Panc1 (cell line): ENCODE data around the gene MTLN. TPM values are rescaled to one million over a fixed set of nuclear protein-coding genes. Genes with fewer than 3 reads are reported as not detected.
"Not testable (repeated sequence)": the region's sequence is repeated elsewhere in the genome, so short reads cannot be mapped to it uniquely, and the experiment has no call there.

Experiments
- ATAC-seq: fragments of 200-7000 bp; cut with Tn5 transposase; 2 replicates; pipeline ENCODE4 v1.9.1; 2020; ENCODE audit warnings: mild to moderate bottlenecking, moderate library complexity
- BruUV-seq: library from RNA; stranded (reverse); fragments of 400-500 nt; replicated peaks from 2 replicates; lab custom pipeline; 2021; lab: Mats Ljungman, UMichigan
- CTCF ChIA-PET: fragments of 300-600 bp; sonication (Branson Sonifier 250); formaldehyde crosslinking; loops from one replicate; lab custom pipeline; 2022; ENCODE audit warnings: antibody characterized with exemption; lab: Charles Lee
- POLR2A ChIA-PET: fragments of 300-600 bp; sonication (Branson Sonifier 250); formaldehyde crosslinking; loops from one replicate; lab custom pipeline; 2022; ENCODE audit warnings: antibody characterized with exemption; lab: Charles Lee
- DNase-seq: peaks from one replicate; pipeline ENCODE4 v3.0.0-alpha.2; 2010; ENCODE audit warnings: low read depth, low spot score
- H3K27ac ChIP-seq: 2 replicates; pipeline ENCODE4 v1.5.1; 2011; ENCODE audit warnings: mild to moderate bottlenecking, low read length, inconsistent platforms
- H3K27me3 ChIP-seq: fragments of 200-500 bp; sonication (Bioruptor generic); 2 replicates; pipeline ENCODE4 v1.6.0; 2014; ENCODE audit warnings: low read length, inconsistent platforms; ENCODE audit not compliant: control insufficient read depth, insufficient read depth
- H3K36me3 ChIP-seq: fragments of 200-500 bp; sonication (Bioruptor generic); 2 replicates; pipeline ENCODE4 v1.5.1; 2014; ENCODE audit warnings: inconsistent platforms, mild to moderate bottlenecking, low read length, moderate library complexity; ENCODE audit not compliant: control insufficient read depth, insufficient read depth
- H3K4me1 ChIP-seq: 2 replicates; pipeline ENCODE4 v1.5.1; 2011; ENCODE audit warnings: inconsistent platforms, mild to moderate bottlenecking, low read length, moderate library complexity; ENCODE audit not compliant: control insufficient read depth, insufficient read depth
- H3K4me3 ChIP-seq, 2 experiments: 2 replicates each; pipeline ENCODE4 v1.5.1; 2011 to 2012; ENCODE audit warnings: low read depth in 2 of 2, low read length in 2 of 2, mild to moderate bottlenecking in 2 of 2, inconsistent platforms in 1 of 2, moderate library complexity in 1 of 2
- H3K9me3 ChIP-seq: fragments of 200-500 bp; sonication (Bioruptor generic); 2 replicates; pipeline ENCODE4 v1.5.1; 2014; ENCODE audit warnings: low read depth, mild to moderate bottlenecking, inconsistent platforms, low read length, moderate library complexity; ENCODE audit not compliant: control insufficient read depth, insufficient read depth
- CTCF ChIP-seq: fragments of 450-650 bp; IDR thresholded peaks from 2 replicates; pipeline ENCODE4 v1.5.1; 2017; ENCODE audit warnings: mild to moderate bottlenecking
- POLR2AphosphoS5 ChIP-seq: IDR thresholded peaks from 2 replicates; pipeline ENCODE4 v1.6.1; 2012; ENCODE audit warnings: mild to moderate bottlenecking, low read depth, low read length, moderate library complexity
- REST ChIP-seq, 2 experiments: IDR thresholded peaks; 2 replicates each; pipeline ENCODE4 v1.6.1; 2011 to 2012; ENCODE audit warnings: low read depth in 2 of 2, control low read depth in 1 of 2, low read length in 1 of 2, mild to moderate bottlenecking in 1 of 2, moderate library complexity in 1 of 2; ENCODE audit not compliant: insufficient read depth in 1 of 2
- SIN3A ChIP-seq: IDR thresholded peaks from 2 replicates; pipeline ENCODE4 v1.6.1; 2012; ENCODE audit warnings: low read depth, mild to moderate bottlenecking, low read length, moderate library complexity, borderline replicate concordance; ENCODE audit not compliant: insufficient read depth
- TCF7L2 ChIP-seq: IDR thresholded peaks from 2 replicates; pipeline ENCODE4 v1.6.1; 2011; ENCODE audit warnings: mild to moderate bottlenecking, low read depth, low read length, inconsistent platforms
- in situ Hi-C: cut with HindIII; loops from 2 replicates; pipeline ENCODE4 v1.10.0; 2016; ENCODE audit warnings: low sequenced_read_pairs, low pct_unique_long_range_greater_than_20kb
- intact Hi-C: fragments of 100-400 bp; cut with micrococcal nuclease; formaldehyde crosslinking; loops from one replicate; pipeline ENCODE4 v1.10.0; 2022; ENCODE audit not compliant: unreplicated experiment
- total RNA-seq: library from RNA; stranded (reverse); gene quantifications from one replicate; pipeline ENCODE4 v1.2.1, GENCODE V29; 2021; ENCODE audit not compliant: unreplicated experiment

Gene MTLN
- total RNA-seq, 1 experiment from 2014 or later, result 84.3 TPM

- H3K27ac ChIP-seq, H3K4me3 ChIP-seq, ATAC-seq, H3K4me1 ChIP-seq, in situ Hi-C loops, H3K36me3 ChIP-seq, intact Hi-C loops, H3K9me3 ChIP-seq, POLR2A ChIA-PET, DNase-seq, CTCF ChIA-PET, BruUV-seq, H3K27me3 ChIP-seq: not testable (repeated sequence)
Measured at GRCh38 chr2:110243283-110243682, 30.9 kb upstream of the MTLN start.

- H3K9me3 ChIP-seq, H3K27me3 ChIP-seq, H3K27ac ChIP-seq, BruUV-seq, H3K4me1 ChIP-seq, in situ Hi-C loops, CTCF ChIA-PET, DNase-seq, H3K36me3 ChIP-seq, H3K4me3 ChIP-seq, POLR2A ChIA-PET, intact Hi-C loops, ATAC-seq: not testable (repeated sequence)
Measured at GRCh38 chr2:110234514-110234913, 22.2 kb upstream of the MTLN start.

- CTCF ChIA-PET, ATAC-seq, in situ Hi-C loops: not testable (repeated sequence)
Measured at GRCh38 chr2:110229886-110230285, 17.5 kb upstream of the MTLN start.

GRCh38 chr2:110222626-110223025, 10.3 kb upstream of the MTLN start:
- CTCF ChIA-PET, intact Hi-C loops, BruUV-seq, in situ Hi-C loops, H3K27ac ChIP-seq, DNase-seq, H3K4me1 ChIP-seq, H3K9me3 ChIP-seq, H3K4me3 ChIP-seq, ATAC-seq, H3K27me3 ChIP-seq, H3K36me3 ChIP-seq: not testable (repeated sequence)
- POLR2A ChIA-PET, result interaction anchor here (0.6 kb wide), 1 partner anchor 604 kb away, joined by 4 read pairs; no protein-coding TSS in a partner anchor

More at GRCh38 chr2:110229886-110230285, 17.5 kb upstream of the MTLN start:
- DNase-seq, H3K36me3 ChIP-seq, H3K4me1 ChIP-seq, intact Hi-C loops, H3K4me3 ChIP-seq, H3K27me3 ChIP-seq, POLR2A ChIA-PET, H3K9me3 ChIP-seq, H3K27ac ChIP-seq, BruUV-seq: not testable (repeated sequence)

GRCh38 chr2:110221938-110222337, 9.6 kb upstream of the MTLN start:
- intact Hi-C loops (no loop called here), in situ Hi-C loops (no loop called here)
- ChIA-PET CTCF (no interaction called here), POLR2A (no interaction called here)
- H3K4me3 ChIP-seq, result no peak overlapping the region
- ATAC-seq (no peak), DNase-seq (no peak)
- no TSS peak for BruUV-seq
- H3K9me3 ChIP-seq, result no peaks in the 10 kb centered on the region
- no peak overlapping the region for H3K27ac ChIP-seq
- H3K36me3 ChIP-seq, result no peaks in the 10 kb centered on the region
- TF ChIP-seq SIN3A (no peak), CTCF (no peak), REST (IDR thresholded peaks at IDR 0.05; ENCODE audit: insufficient read depth in 1 of 2, low read depth in 2 of 2, low read length in 1 of 2) (no peak), TCF7L2 (no peak), POLR2AphosphoS5 (no peak)
- H3K4me1 ChIP-seq, result no peaks in the 10 kb centered on the region
- H3K27me3 ChIP-seq, result 0 out of 2 replicates have a peak, but pooled peaks cover 4% of the 10 kb centered on the region
